ENCODE results near the gene RNASE2.
"Not testable (repeated sequence)": the region's sequence is repeated elsewhere in the genome, so short reads cannot be mapped to it uniquely, and the experiment has no call there.

GRCh38 chr14:20954736-20955537 lies at the start of gene RNASE2:
- TF ChIP-seq CTCF (IDR thresholded peaks at IDR 0.05; ENCODE audit: insufficient read depth, low read length, poor library complexity, severe bottlenecking); EZH2phosphoT487 (conservative IDR thresholded peaks at IDR 0.05; ENCODE audit: low read length): not testable (repeated sequence)

Measured in SU-DHL-6 (cell line).